Liver (tissue), 9 donors: Measurements from ENCODE around the gene STAT5A. TPM values are rescaled to one million over a fixed set of nuclear protein-coding genes. Genes with fewer than 3 reads are reported as not detected.

Experiments
- DNase-seq: peaks from one replicate; pipeline ENCODE4 v3.0.0-alpha.2; 2017; ENCODE audit warnings: low spot score
- H3K27ac ChIP-seq, 2 donors: one replicate each; pipeline ENCODE4 v1.7.0; 2013; ENCODE audit warnings: inconsistent platforms in 2 of 2, low read length in 2 of 2, control low read depth in 1 of 2, low read depth in 1 of 2, mild to moderate bottlenecking in 1 of 2
- H3K27me3 ChIP-seq, 4 donors: one replicate each; pipeline versions ENCODE4 v1.6.1 to v1.7.0; 2013; ENCODE audit warnings: low read length in 3 of 4, inconsistent platforms in 1 of 4, mild to moderate bottlenecking in 1 of 4, moderate library complexity in 1 of 4; ENCODE audit not compliant: control insufficient read depth in 4 of 4, insufficient read depth in 4 of 4
- H3K36me3 ChIP-seq, 4 donors: one replicate each; pipeline versions ENCODE4 v1.6.1 to v1.7.0; 2013; ENCODE audit warnings: low read length in 3 of 4, mild to moderate bottlenecking in 3 of 4, low read depth in 1 of 4, moderate library complexity in 1 of 4; ENCODE audit not compliant: control insufficient read depth in 4 of 4, insufficient read depth in 3 of 4
- H3K4me1 ChIP-seq, 4 donors: one replicate each; pipeline versions ENCODE4 v1.6.1 to v1.7.0; 2013; ENCODE audit warnings: low read length in 3 of 4, mild to moderate bottlenecking in 3 of 4, moderate library complexity in 1 of 4; ENCODE audit not compliant: control insufficient read depth in 4 of 4, insufficient read depth in 4 of 4
- H3K4me3 ChIP-seq, 3 donors: one replicate each; pipeline versions ENCODE4 v1.6.1 to v1.7.0; 2013; ENCODE audit warnings: low read length in 3 of 3, control low read depth in 1 of 3, low read depth in 1 of 3, mild to moderate bottlenecking in 1 of 3
- H3K9ac ChIP-seq, 2 donors: one replicate each; pipeline ENCODE4 v1.7.0; 2013; ENCODE audit warnings: low read length in 2 of 2, mild to moderate bottlenecking in 2 of 2, moderate library complexity in 2 of 2, control low read depth in 1 of 2, low read depth in 1 of 2
- H3K9me3 ChIP-seq, 4 donors: one replicate each; pipeline versions ENCODE4 v1.6.1 to v1.7.0; 2013; ENCODE audit warnings: low read length in 3 of 4; ENCODE audit not compliant: control insufficient read depth in 4 of 4
- EGR1 ChIP-seq, 2 donors: IDR thresholded peaks; 2 replicates each; pipeline ENCODE4 v1.6.1; 2016 to 2018; ENCODE audit warnings: antibody characterized with exemption in 2 of 2, low read depth in 2 of 2
- FOXA1 ChIP-seq: IDR thresholded peaks from 2 replicates; pipeline ENCODE4 v1.6.1; 2016; ENCODE audit warnings: antibody characterized with exemption
- FOXA2 ChIP-seq: IDR thresholded peaks from 2 replicates; pipeline ENCODE4 v1.6.1; 2016; ENCODE audit warnings: antibody characterized with exemption
- GABPA ChIP-seq, 2 donors: IDR thresholded peaks in 1 of 2; conservative IDR thresholded peaks in 1 of 2; 2 replicates each; pipeline ENCODE4 v1.6.1; 2016; ENCODE audit warnings: antibody characterized with exemption in 2 of 2, mild to moderate bottlenecking in 1 of 2, moderate library complexity in 1 of 2
- HNF4A ChIP-seq, 2 donors: conservative IDR thresholded peaks; 2 replicates each; pipeline ENCODE4 v1.6.1; 2016; ENCODE audit warnings: antibody characterized with exemption in 2 of 2, mild to moderate bottlenecking in 2 of 2
- HNF4G ChIP-seq: IDR thresholded peaks from 2 replicates; pipeline ENCODE4 v1.6.1; 2016; ENCODE audit warnings: antibody characterized with exemption
- JUND ChIP-seq, 2 donors: IDR thresholded peaks; 2 replicates each; pipeline ENCODE4 v1.6.1; 2016; ENCODE audit warnings: antibody characterized with exemption in 2 of 2
- NR2F2 ChIP-seq: IDR thresholded peaks from 2 replicates; pipeline ENCODE4 v1.6.1; 2016; ENCODE audit warnings: antibody characterized with exemption
- RAD21 ChIP-seq, 2 donors: IDR thresholded peaks; 2 replicates each; pipeline ENCODE4 v1.6.1; 2016; ENCODE audit warnings: antibody characterized with exemption in 2 of 2, mild to moderate bottlenecking in 2 of 2
- RXRA ChIP-seq, 2 donors: IDR thresholded peaks; 2 replicates each; pipeline ENCODE4 v1.6.1; 2017 to 2018; ENCODE audit warnings: antibody characterized with exemption in 2 of 2, mild to moderate bottlenecking in 1 of 2
- SP1 ChIP-seq: IDR thresholded peaks from 2 replicates; pipeline ENCODE4 v1.6.1; 2018; ENCODE audit warnings: antibody characterized with exemption, mild to moderate bottlenecking
- TAF1 ChIP-seq: conservative IDR thresholded peaks from 2 replicates; pipeline ENCODE4 v1.6.1; 2016; ENCODE audit warnings: antibody characterized with exemption, mild to moderate bottlenecking
- YY1 ChIP-seq: IDR thresholded peaks from 2 replicates; pipeline ENCODE4 v1.6.1; 2016; ENCODE audit warnings: antibody characterized with exemption, mild to moderate bottlenecking
- WGBS: extraction: QIAGEN DNeasy Blood & Tissue Kit; methylation state at CpG from one replicate; pipeline ENCODE4 v1.1.7; 2013; 5-methylcytosine and 5-hydroxymethylcytosine counted together
- polyA plus RNA-seq, 2 donors: library from polyadenylated mRNA; stranded (reverse) in 1 of 2; unstranded in 1 of 2; fragments of 200-250 nt in 1 of 2; fragments of >200 nt in 1 of 2; fragmentation: Nextera tagmentation in 1 of 2; extraction: Ambion mirVana in 1 of 2; gene quantifications; one replicate each; pipeline versions ENCODE4 v1.2.1 to v1.2.3, GENCODE V29; 2013 to 2015
- total RNA-seq, 2 donors: library from RNA; depleted of rRNA; stranded (reverse); fragments of >200 nt; gene quantifications; one replicate each; pipeline ENCODE4 v1.2.3, GENCODE V29; 2014
- TF ChIP-seq, protein P1 (sequence below): IDR thresholded peaks from 2 replicates; pipeline ENCODE4 v1.6.1; 2016; ENCODE audit warnings: antibody characterized with exemption, mild to moderate bottlenecking
- TF ChIP-seq, protein P2 (sequence below): IDR thresholded peaks from 2 replicates; pipeline ENCODE4 v1.6.1; 2016; ENCODE audit warnings: antibody characterized with exemption
- TF ChIP-seq, protein P3 (sequence below): IDR thresholded peaks from 2 replicates; pipeline ENCODE4 v1.6.1; 2016; ENCODE audit warnings: antibody characterized with exemption
- TF ChIP-seq, protein P4 (sequence below): fragments of 150-350 bp; IDR thresholded peaks from 2 replicates; pipeline ENCODE4 v1.5.1; 2017; ENCODE audit warnings: improper control_type of control experiment, low read depth, low read length; ENCODE audit not compliant: missing input control
- TF ChIP-seq, protein P5 (sequence below): IDR thresholded peaks from 2 replicates; pipeline ENCODE4 v1.6.1; 2016; ENCODE audit warnings: antibody characterized with exemption
- donor health status: healthy.
- donor health status: healthy.
- donor health status: healthy.
- donor health status: healthy.
- donor health status: healthy.

STAT5A gene
- total and polyA plus RNA-seq, 4 donors = 1.7 to 37.7 (median 8.9) TPM

DNA sequence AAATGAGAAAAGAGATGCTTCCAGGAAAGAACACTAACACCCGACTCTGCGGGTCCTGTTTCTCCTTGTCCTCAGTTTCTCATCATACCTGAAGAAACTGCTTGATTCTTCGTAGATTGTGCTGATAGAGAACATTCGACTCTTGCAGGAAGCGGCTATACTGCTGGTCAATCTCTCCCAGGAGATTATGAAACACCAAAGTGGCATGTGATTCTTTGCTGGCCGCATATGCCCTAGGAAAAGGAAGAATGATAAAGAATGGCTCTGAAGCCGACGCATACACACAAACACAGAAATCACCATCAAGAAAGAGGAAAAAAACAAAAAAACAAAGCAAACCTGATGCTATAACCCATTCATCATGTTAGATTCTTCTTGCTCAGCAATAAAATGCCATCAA is 58.2 kb downstream of the STAT5A start:
- H3K4me3 ChIP-seq = no peak overlapping the region
- no peak overlapping the region for H3K9ac ChIP-seq
- peaks cover 9 to 28% (median 17%) of the 10 kb centered on the region in 4 donors for H3K4me1 ChIP-seq
- no peaks in the 10 kb centered on the region for H3K27me3 ChIP-seq
- DNase-seq = no peak
- H3K9me3 ChIP-seq = no peaks in the 10 kb centered on the region
- WGBS = 85% methylated on average over 8 of the region's 8 CpGs
- TF ChIP-seq YY1 (no peak), EGR1 (IDR thresholded peaks at IDR 0.05; ENCODE audit: low read depth in 2 of 2) (no peak), RAD21 (IDR thresholded peaks at IDR 0.05) (no peak), JUND (IDR thresholded peaks at IDR 0.05) (no peak), GABPA (IDR thresholded peaks at IDR 0.05 in 1 of 2, conservative IDR thresholded peaks at IDR 0.05 in 1 of 2) (no peak), HNF4A (conservative IDR thresholded peaks at IDR 0.05) (no peak), FOXA1 (no peak), SP1 (no peak), FOXA2 (no peak), TAF1 (no peak), RXRA (IDR thresholded peaks at IDR 0.05) (no peak)
- TF ChIP-seq, protein P1, sequence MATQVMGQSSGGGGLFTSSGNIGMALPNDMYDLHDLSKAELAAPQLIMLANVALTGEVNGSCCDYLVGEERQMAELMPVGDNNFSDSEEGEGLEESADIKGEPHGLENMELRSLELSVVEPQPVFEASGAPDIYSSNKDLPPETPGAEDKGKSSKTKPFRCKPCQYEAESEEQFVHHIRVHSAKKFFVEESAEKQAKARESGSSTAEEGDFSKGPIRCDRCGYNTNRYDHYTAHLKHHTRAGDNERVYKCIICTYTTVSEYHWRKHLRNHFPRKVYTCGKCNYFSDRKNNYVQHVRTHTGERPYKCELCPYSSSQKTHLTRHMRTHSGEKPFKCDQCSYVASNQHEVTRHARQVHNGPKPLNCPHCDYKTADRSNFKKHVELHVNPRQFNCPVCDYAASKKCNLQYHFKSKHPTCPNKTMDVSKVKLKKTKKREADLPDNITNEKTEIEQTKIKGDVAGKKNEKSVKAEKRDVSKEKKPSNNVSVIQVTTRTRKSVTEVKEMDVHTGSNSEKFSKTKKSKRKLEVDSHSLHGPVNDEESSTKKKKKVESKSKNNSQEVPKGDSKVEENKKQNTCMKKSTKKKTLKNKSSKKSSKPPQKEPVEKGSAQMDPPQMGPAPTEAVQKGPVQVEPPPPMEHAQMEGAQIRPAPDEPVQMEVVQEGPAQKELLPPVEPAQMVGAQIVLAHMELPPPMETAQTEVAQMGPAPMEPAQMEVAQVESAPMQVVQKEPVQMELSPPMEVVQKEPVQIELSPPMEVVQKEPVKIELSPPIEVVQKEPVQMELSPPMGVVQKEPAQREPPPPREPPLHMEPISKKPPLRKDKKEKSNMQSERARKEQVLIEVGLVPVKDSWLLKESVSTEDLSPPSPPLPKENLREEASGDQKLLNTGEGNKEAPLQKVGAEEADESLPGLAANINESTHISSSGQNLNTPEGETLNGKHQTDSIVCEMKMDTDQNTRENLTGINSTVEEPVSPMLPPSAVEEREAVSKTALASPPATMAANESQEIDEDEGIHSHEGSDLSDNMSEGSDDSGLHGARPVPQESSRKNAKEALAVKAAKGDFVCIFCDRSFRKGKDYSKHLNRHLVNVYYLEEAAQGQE = no peak
- TF ChIP-seq, protein P2, sequence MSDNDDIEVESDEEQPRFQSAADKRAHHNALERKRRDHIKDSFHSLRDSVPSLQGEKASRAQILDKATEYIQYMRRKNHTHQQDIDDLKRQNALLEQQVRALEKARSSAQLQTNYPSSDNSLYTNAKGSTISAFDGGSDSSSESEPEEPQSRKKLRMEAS = no peak
- TF ChIP-seq, protein P3, sequence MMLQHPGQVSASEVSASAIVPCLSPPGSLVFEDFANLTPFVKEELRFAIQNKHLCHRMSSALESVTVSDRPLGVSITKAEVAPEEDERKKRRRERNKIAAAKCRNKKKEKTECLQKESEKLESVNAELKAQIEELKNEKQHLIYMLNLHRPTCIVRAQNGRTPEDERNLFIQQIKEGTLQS = no peak
- no peak overlapping the region for H3K27ac ChIP-seq
- peaks cover 7 to 49% (median 38%) of the 10 kb centered on the region in 4 donors for H3K36me3 ChIP-seq

DNA sequence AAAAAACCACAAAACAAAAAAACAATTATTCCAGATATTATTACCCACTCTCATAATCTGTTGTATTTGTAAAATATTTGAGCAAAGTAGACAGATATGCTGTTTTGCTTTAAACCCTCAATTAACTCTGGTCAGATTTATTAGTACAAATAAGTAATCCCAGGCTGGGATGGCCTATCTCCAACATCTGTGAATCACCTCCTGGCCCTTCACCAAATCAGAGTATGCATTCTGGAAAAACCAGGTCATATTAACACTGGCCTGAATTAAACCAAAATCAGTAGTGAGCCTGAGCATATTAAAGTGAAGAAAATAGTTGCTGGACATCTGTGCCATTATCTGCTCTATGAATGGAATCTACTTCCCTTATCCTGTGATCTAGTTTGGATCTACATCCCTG is 58.9 kb downstream of the STAT5A start:
- TF ChIP-seq, protein P1 = no peak
- no peak for TF ChIP-seq YY1
- TF ChIP-seq JUND (IDR thresholded peaks at IDR 0.05) = peak; percentile 92 to 99
- TF ChIP-seq, protein P4, sequence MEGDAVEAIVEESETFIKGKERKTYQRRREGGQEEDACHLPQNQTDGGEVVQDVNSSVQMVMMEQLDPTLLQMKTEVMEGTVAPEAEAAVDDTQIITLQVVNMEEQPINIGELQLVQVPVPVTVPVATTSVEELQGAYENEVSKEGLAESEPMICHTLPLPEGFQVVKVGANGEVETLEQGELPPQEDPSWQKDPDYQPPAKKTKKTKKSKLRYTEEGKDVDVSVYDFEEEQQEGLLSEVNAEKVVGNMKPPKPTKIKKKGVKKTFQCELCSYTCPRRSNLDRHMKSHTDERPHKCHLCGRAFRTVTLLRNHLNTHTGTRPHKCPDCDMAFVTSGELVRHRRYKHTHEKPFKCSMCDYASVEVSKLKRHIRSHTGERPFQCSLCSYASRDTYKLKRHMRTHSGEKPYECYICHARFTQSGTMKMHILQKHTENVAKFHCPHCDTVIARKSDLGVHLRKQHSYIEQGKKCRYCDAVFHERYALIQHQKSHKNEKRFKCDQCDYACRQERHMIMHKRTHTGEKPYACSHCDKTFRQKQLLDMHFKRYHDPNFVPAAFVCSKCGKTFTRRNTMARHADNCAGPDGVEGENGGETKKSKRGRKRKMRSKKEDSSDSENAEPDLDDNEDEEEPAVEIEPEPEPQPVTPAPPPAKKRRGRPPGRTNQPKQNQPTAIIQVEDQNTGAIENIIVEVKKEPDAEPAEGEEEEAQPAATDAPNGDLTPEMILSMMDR = no peak
- no peak for TF ChIP-seq GABPA (IDR thresholded peaks at IDR 0.05 in 1 of 2, conservative IDR thresholded peaks at IDR 0.05 in 1 of 2)
- TF ChIP-seq RAD21 (IDR thresholded peaks at IDR 0.05) = no peak
- no peak for TF ChIP-seq TAF1
- TF ChIP-seq, protein P2 = no peak
- TF ChIP-seq, protein P5, sequence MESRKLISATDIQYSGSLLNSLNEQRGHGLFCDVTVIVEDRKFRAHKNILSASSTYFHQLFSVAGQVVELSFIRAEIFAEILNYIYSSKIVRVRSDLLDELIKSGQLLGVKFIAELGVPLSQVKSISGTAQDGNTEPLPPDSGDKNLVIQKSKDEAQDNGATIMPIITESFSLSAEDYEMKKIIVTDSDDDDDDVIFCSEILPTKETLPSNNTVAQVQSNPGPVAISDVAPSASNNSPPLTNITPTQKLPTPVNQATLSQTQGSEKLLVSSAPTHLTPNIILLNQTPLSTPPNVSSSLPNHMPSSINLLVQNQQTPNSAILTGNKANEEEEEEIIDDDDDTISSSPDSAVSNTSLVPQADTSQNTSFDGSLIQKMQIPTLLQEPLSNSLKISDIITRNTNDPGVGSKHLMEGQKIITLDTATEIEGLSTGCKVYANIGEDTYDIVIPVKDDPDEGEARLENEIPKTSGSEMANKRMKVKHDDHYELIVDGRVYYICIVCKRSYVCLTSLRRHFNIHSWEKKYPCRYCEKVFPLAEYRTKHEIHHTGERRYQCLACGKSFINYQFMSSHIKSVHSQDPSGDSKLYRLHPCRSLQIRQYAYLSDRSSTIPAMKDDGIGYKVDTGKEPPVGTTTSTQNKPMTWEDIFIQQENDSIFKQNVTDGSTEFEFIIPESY = no peak
- TF ChIP-seq NR2F2 = no peak
- no peak for TF ChIP-seq FOXA2
- TF ChIP-seq HNF4G = no peak
- TF ChIP-seq RXRA (IDR thresholded peaks at IDR 0.05) = peak in 1 of 2 donors; percentile 32
- no peak for TF ChIP-seq SP1
- TF ChIP-seq FOXA1 = no peak
- TF ChIP-seq, protein P3 = peak; percentile 67
- peak in 1 of 2 donors; percentile 13 for TF ChIP-seq HNF4A (conservative IDR thresholded peaks at IDR 0.05)
- peak in 1 of 2 donors; percentile 68 for TF ChIP-seq EGR1 (IDR thresholded peaks at IDR 0.05; ENCODE audit: low read depth in 2 of 2)
- no peaks in the 10 kb centered on the region for H3K27me3 ChIP-seq
- H3K27ac ChIP-seq = peak overlapping the region; percentile 49 to 70
- H3K9me3 ChIP-seq = no peaks in the 10 kb centered on the region
- H3K4me3 ChIP-seq = no peak overlapping the region
- H3K4me1 ChIP-seq = peaks cover 10 to 29% (median 18%) of the 10 kb centered on the region in 4 donors
- H3K9ac ChIP-seq = no peak overlapping the region
- no peak for DNase-seq
- H3K36me3 ChIP-seq = peaks cover 7 to 42% (median 32%) of the 10 kb centered on the region in 4 donors
